Heart left ventricle (tissue), 13 donors: ENCODE data around the gene ESPNL.

Experiments used
- POLR2A ChIP-seq, 2 donors: fragments of 450-650 bp; IDR thresholded peaks; one replicate each; pipeline ENCODE4 v1.6.1; 2017; ENCODE audit warnings: antibody characterized with exemption in 2 of 2, mild to moderate bottlenecking in 2 of 2, moderate library complexity in 2 of 2
- TF ChIP-seq, protein P1 (sequence below), 12 donors: fragments of 200-600 bp; sonication (generic) in 4 of 12; IDR thresholded peaks; one replicate each; pipeline versions ENCODE4 v1.5.0 to v1.8.0; 2018 to 2022; ENCODE audit warnings: antibody characterized with exemption in 12 of 12, mild to moderate bottlenecking in 5 of 12
- donor health status: ischemic (EF 13 %, LVEDD 7.1; RV severe dilation, severe dysfunction).
- donor health status: DM: no; HTN: yes; CAD: no.
- donor health status: DM: no; HTN: no; CAD: no.
- donor health status: ischemic (EF 25% LVEDD 6.9; RV normal size, moderate dysfunction).
- donor health status: ischemic (EF 25% LVEDD 5.7; RV mildly dilated, moderate dysfunction).
- donor health status: ischemic (EF 35%, LVEDD 5.7; RV mildly dilated, moderate dysfunction).
- donor health status: nonischemic (EF 11% LVEDD 7.7; RV severe dilation, severe dysfunction).
- donor health status: DM: yes; HTN: yes; CAD: no.
- donor health status: PGD.
- donor health status: ischemic (EF 29% LVEDD 5.4; RV normal size, mild dysfunction).
- donor health status: nonischemic (EF 23%, LVEDD 6.1; RV moderate dilation, normal function).

DNA sequence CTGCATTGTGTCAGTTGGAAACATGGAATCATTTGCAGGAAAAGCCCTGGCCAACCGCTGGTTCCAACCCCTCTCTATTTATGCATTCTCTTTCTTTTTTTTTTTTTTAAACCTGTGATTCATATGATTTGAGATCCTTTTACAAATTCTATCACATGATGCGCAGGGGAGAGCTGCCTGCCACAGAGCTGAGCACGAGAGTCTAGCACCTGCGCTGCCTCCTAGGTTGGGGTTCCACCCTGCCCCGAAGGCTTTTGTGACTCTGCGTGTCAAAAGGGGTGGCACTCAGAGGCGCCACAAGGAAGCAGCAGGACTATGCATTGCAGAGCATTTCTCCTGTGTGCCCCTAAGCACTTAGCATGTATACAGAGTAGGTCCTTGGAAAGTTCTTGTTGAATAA is 17.3 kb upstream of the ESPNL start:
- TF ChIP-seq POLR2A (IDR thresholded peaks at IDR 0.05), result no peak
- TF ChIP-seq, protein P1, sequence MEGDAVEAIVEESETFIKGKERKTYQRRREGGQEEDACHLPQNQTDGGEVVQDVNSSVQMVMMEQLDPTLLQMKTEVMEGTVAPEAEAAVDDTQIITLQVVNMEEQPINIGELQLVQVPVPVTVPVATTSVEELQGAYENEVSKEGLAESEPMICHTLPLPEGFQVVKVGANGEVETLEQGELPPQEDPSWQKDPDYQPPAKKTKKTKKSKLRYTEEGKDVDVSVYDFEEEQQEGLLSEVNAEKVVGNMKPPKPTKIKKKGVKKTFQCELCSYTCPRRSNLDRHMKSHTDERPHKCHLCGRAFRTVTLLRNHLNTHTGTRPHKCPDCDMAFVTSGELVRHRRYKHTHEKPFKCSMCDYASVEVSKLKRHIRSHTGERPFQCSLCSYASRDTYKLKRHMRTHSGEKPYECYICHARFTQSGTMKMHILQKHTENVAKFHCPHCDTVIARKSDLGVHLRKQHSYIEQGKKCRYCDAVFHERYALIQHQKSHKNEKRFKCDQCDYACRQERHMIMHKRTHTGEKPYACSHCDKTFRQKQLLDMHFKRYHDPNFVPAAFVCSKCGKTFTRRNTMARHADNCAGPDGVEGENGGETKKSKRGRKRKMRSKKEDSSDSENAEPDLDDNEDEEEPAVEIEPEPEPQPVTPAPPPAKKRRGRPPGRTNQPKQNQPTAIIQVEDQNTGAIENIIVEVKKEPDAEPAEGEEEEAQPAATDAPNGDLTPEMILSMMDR (IDR thresholded peaks at IDR 0.05), result no peak
